ENCODE data around the gene BCL2L2.

The BCL2L2 gene

GRCh38 chr14:23310546-23310945, 3.9 kb downstream of the BCL2L2 start:
- H3K4me3 ChIP-seq (ENCODE audit: low read length): no peak overlapping the region
- peaks cover 15% of the 10 kb centered on the region; the same call in 1 of the 2 replicates for H3K36me3 ChIP-seq (ENCODE audit: control insufficient read depth, low read length)
- peaks cover 20% of the 10 kb centered on the region for H3K79me2 ChIP-seq (ENCODE audit: control insufficient read depth, low read length)
- H3F3A ChIP-seq (ENCODE audit: control insufficient read depth, insufficient read depth): peaks cover 5% of the 10 kb centered on the region; the same call in 1 of the 2 replicates
- H3K9me2 ChIP-seq (replicated peaks; ENCODE audit: control insufficient read depth, low read length): no peaks in the 10 kb centered on the region
- no peak overlapping the region for H3K4me2 ChIP-seq (ENCODE audit: low read length)
- no peaks in the 10 kb centered on the region for H3K27me3 ChIP-seq (ENCODE audit: control insufficient read depth, low read length)
- TF ChIP-seq EZH2phosphoT487 (IDR thresholded peaks at IDR 0.05; ENCODE audit: borderline replicate concordance, low read length) (no peak), CTCF (IDR thresholded peaks at IDR 0.05; ENCODE audit: low read depth, low read length, poor library complexity, severe bottlenecking) (no peak)
- peaks cover 19% of the 10 kb centered on the region for H3K4me1 ChIP-seq (ENCODE audit: control insufficient read depth, low read length)
- H4K20me1 ChIP-seq (ENCODE audit: control insufficient read depth, insufficient read depth, low read depth, low read length): no peaks in the 10 kb centered on the region
- H3K27ac ChIP-seq (ENCODE audit: low read depth, low read length): no peak overlapping the region
- H3K9me3 ChIP-seq (ENCODE audit: control insufficient read depth, insufficient read depth, low read length): no peaks in the 10 kb centered on the region

DNA sequence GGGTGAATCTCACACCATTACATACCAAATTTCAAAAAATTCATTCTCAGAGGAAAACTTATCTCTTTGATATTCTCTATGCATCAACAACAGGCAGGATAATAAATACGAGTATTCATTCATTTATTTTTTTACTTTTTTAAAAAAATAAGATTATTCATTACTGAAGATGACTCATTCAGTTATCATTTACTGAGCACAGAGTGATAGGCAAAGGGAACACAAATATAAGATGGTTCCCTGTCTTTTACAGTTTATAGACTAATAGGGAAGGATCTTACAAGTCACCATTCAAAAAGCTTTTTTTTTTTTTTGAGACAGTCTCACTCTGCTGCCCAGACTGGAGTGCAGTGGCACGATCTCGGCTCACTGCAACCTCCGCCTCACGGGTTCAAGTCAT, 9.7 kb downstream of the BCL2L2 start:
- no peaks in the 10 kb centered on the region for H4K20me1 ChIP-seq (ENCODE audit: control insufficient read depth, insufficient read depth, low read depth, low read length)
- no peak for TF ChIP-seq EZH2phosphoT487 (IDR thresholded peaks at IDR 0.05; ENCODE audit: borderline replicate concordance, low read length)
- peaks cover 5% of the 10 kb centered on the region for H3F3A ChIP-seq (ENCODE audit: control insufficient read depth, insufficient read depth)
- H3K9me2 ChIP-seq (replicated peaks; ENCODE audit: control insufficient read depth, low read length): no peaks in the 10 kb centered on the region
- H3K9me3 ChIP-seq (ENCODE audit: control insufficient read depth, insufficient read depth, low read length): no peaks in the 10 kb centered on the region
- peaks cover 7% of the 10 kb centered on the region; the same call in 1 of the 2 replicates for H3K79me2 ChIP-seq (ENCODE audit: control insufficient read depth, low read length)
- H3K4me1 ChIP-seq (ENCODE audit: control insufficient read depth, low read length): peaks cover 11% of the 10 kb centered on the region
- H3K27ac ChIP-seq (ENCODE audit: low read depth, low read length): no peak overlapping the region
- H3K4me3 ChIP-seq (ENCODE audit: low read length): no peak overlapping the region
- no peaks in the 10 kb centered on the region for H3K27me3 ChIP-seq (ENCODE audit: control insufficient read depth, low read length)
- H3K4me2 ChIP-seq (ENCODE audit: low read length): no peak overlapping the region
- H3K36me3 ChIP-seq (ENCODE audit: control insufficient read depth, low read length): peaks cover 16% of the 10 kb centered on the region

GRCh38 chr14:23319746-23320583, 13.3 kb downstream of the BCL2L2 start:
- Histone ChIP-seq H3K9me3 (ENCODE audit: control insufficient read depth, insufficient read depth, low read length) (no peaks in the 10 kb centered on the region), H3K4me1 (ENCODE audit: control insufficient read depth, low read length) (peaks cover 22% of the 10 kb centered on the region), H3K79me2 (ENCODE audit: control insufficient read depth, low read length) (peaks cover 37% of the 10 kb centered on the region), H3K9me2 (replicated peaks; ENCODE audit: control insufficient read depth, low read length) (no peaks in the 10 kb centered on the region), H3K27ac (ENCODE audit: low read depth, low read length) (peak overlapping the region; percentile 76), H3K4me2 (ENCODE audit: low read length) (peak overlapping the region; percentile 84), H3K27me3 (ENCODE audit: control insufficient read depth, low read length) (no peaks in the 10 kb centered on the region), H4K20me1 (ENCODE audit: control insufficient read depth, insufficient read depth, low read depth, low read length) (no peaks in the 10 kb centered on the region; the same call in 1 of the 2 replicates), H3F3A (ENCODE audit: control insufficient read depth, insufficient read depth) (peaks cover 11% of the 10 kb centered on the region), H3K4me3 (ENCODE audit: low read length) (peak overlapping the region; percentile 87), H3K36me3 (ENCODE audit: control insufficient read depth, low read length) (peaks cover 44% of the 10 kb centered on the region)
- TF ChIP-seq EZH2phosphoT487 (IDR thresholded peaks at IDR 0.05; ENCODE audit: borderline replicate concordance, low read length) (no peak), CTCF (IDR thresholded peaks at IDR 0.05; ENCODE audit: low read depth, low read length, poor library complexity, severe bottlenecking) (no peak)
